Mesothelial cell of epicardium (in vitro differentiated cells): ENCODE results near the gene PLPP6. TPM values are rescaled to one million over a fixed set of nuclear protein-coding genes. Genes with fewer than 3 reads are reported as not detected.

Source experiments
- DNase-seq, 2 experiments: peaks; one replicate each; pipeline ENCODE4 v3.0.0; 2021; ENCODE audit warnings: low spot score in 2 of 2; ENCODE audit not compliant: unreplicated experiment in 2 of 2
- H3K27ac Mint-ChIP-seq: 2 replicates; pipeline ENCODE4 v1.8.0; 2021; ENCODE audit warnings: mixed read lengths
- H3K27me3 Mint-ChIP-seq: 2 replicates; pipeline ENCODE4 v1.8.0; 2021; ENCODE audit warnings: low read depth, mixed read lengths
- H3K36me3 Mint-ChIP-seq: 2 replicates; pipeline ENCODE4 v1.8.0; 2021; ENCODE audit warnings: mixed read lengths
- H3K4me1 Mint-ChIP-seq: 2 replicates; pipeline ENCODE4 v1.8.0; 2021; ENCODE audit warnings: mixed read lengths
- H3K4me3 Mint-ChIP-seq: 2 replicates; pipeline ENCODE4 v1.8.0; 2021; ENCODE audit warnings: mild to moderate bottlenecking, moderate library complexity, mixed read lengths
- H3K9me3 Mint-ChIP-seq: 2 replicates; pipeline ENCODE4 v1.8.0; 2021; ENCODE audit warnings: mixed read lengths
- CTCF ChIP-seq: fragments of 200-600 bp; sonication (generic); IDR thresholded peaks from one replicate; pipeline ENCODE4 v1.5.0; 2021; ENCODE audit warnings: antibody characterized with exemption; ENCODE audit not compliant: unreplicated experiment
- total RNA-seq: library from RNA; stranded (reverse); gene quantifications from 3 replicates; pipeline ENCODE4 v1.2.1, GENCODE V29; 2021

Gene PLPP6
- total RNA-seq, 1 donor from 2014 or later, result 11.8 TPM

- no peaks in the 10 kb centered on the region for H3K9me3 Mint-ChIP-seq
- H3K4me3 Mint-ChIP-seq, result no peak overlapping the region
- no peak for DNase-seq
- peaks cover 2% of the 10 kb centered on the region for H3K4me1 Mint-ChIP-seq
- H3K27me3 Mint-ChIP-seq, result no peaks in the 10 kb centered on the region
- H3K27ac Mint-ChIP-seq, result no peak overlapping the region
- H3K36me3 Mint-ChIP-seq, result peaks cover 9% of the 10 kb centered on the region
- TF ChIP-seq CTCF, result no peak
These were observed 24.5 kb downstream of the PLPP6 start for GRCh38 chr9:4686584-4686983.

GRCh38 chr9:4689021-4689420, 26.9 kb downstream of the PLPP6 start:
- TF ChIP-seq CTCF, result no peak
- no peak overlapping the region for H3K27ac Mint-ChIP-seq

GRCh38 chr9:4689687-4690104, 27.6 kb downstream of the PLPP6 start:
- no peaks in the 10 kb centered on the region for H3K9me3 Mint-ChIP-seq
- H3K4me3 Mint-ChIP-seq, result no peak overlapping the region
- DNase-seq, result no peak
- H3K27ac Mint-ChIP-seq, result peak overlapping the region; percentile 62
- peaks cover 15% of the 10 kb centered on the region for H3K36me3 Mint-ChIP-seq
- H3K27me3 Mint-ChIP-seq, result no peaks in the 10 kb centered on the region
- H3K4me1 Mint-ChIP-seq, result peaks cover 2% of the 10 kb centered on the region
- TF ChIP-seq CTCF, result no peak

More at GRCh38 chr9:4689021-4689420, 26.9 kb downstream of the PLPP6 start:
- H3K4me1 Mint-ChIP-seq, result peaks cover 2% of the 10 kb centered on the region
- no peak overlapping the region for H3K4me3 Mint-ChIP-seq
- H3K27me3 Mint-ChIP-seq, result no peaks in the 10 kb centered on the region
- H3K36me3 Mint-ChIP-seq, result peaks cover 12% of the 10 kb centered on the region
- no peak for DNase-seq
- no peaks in the 10 kb centered on the region for H3K9me3 Mint-ChIP-seq

- no peak for DNase-seq
- TF ChIP-seq CTCF, result no peak
- Mint-ChIP-seq H3K9me3 (no peaks in the 10 kb centered on the region), H3K4me3 (no peak overlapping the region), H3K4me1 (peaks cover 2% of the 10 kb centered on the region), H3K27ac (peak overlapping the region; percentile 62), H3K27me3 (no peaks in the 10 kb centered on the region), H3K36me3 (peaks cover 12% of the 10 kb centered on the region)
These were observed 28.1 kb downstream of the PLPP6 start for GRCh38 chr9:4690144-4690543.

- Mint-ChIP-seq H3K36me3 (peaks cover 12% of the 10 kb centered on the region), H3K4me1 (peaks cover 2% of the 10 kb centered on the region)
These were observed 29.7 kb downstream of the PLPP6 start for GRCh38 chr9:4691795-4692194.

More at GRCh38 chr9:4691795-4692194, 29.7 kb downstream of the PLPP6 start:
- no peaks in the 10 kb centered on the region for H3K9me3 Mint-ChIP-seq
- no peak overlapping the region for H3K27ac Mint-ChIP-seq
- DNase-seq, result no peak
- no peaks in the 10 kb centered on the region for H3K27me3 Mint-ChIP-seq
- TF ChIP-seq CTCF, result no peak
- H3K4me3 Mint-ChIP-seq, result no peak overlapping the region
